Measurements from ENCODE around the gene SMIM5.

SMIM5 gene

GRCh38 chr17:75672011-75672410 lies 38.8 kb downstream of the SMIM5 start:
- no peak for DNase-seq

GRCh38 chr17:75673487-75673886 lies 40.3 kb downstream of the SMIM5 start:
- no peak for DNase-seq

- no peak for DNase-seq
Observed at GRCh38 chr17:75676461-75676860, 43.2 kb downstream of the SMIM5 start.

GRCh38 chr17:75679706-75680211 lies 46.5 kb downstream of the SMIM5 start:
- DNase-seq: no peak

GRCh38 chr17:75680431-75680830 lies 47.2 kb downstream of the SMIM5 start:
- DNase-seq: no peak

- DNase-seq: no peak
Observed at GRCh38 chr17:75681289-75681688, 48.1 kb downstream of the SMIM5 start.

- DNase-seq: no peak
Observed at GRCh38 chr17:75683583-75683982, 50.3 kb downstream of the SMIM5 start.

- no peak for DNase-seq
Observed at GRCh38 chr17:75684249-75684648, 51.0 kb downstream of the SMIM5 start.

GRCh38 chr17:75684924-75685323 lies 51.7 kb downstream of the SMIM5 start:
- DNase-seq: no peak

GRCh38 chr17:75685499-75685898 lies 52.3 kb downstream of the SMIM5 start:
- DNase-seq: no peak

GRCh38 chr17:75688209-75688825 lies 55.1 kb downstream of the SMIM5 start:
- no peak for DNase-seq

GRCh38 chr17:75689441-75689873 lies 56.2 kb downstream of the SMIM5 start:
- DNase-seq: peak; percentile 55

Measured in CD4-positive, alpha-beta T cell treated with Interleukin-15 for 1 hour (primary cell).